Skeletal muscle tissue (tissue), 4 donors: ENCODE data around the gene GET4. TPM values are rescaled to one million over a fixed set of nuclear protein-coding genes. Genes with fewer than 3 reads are reported as not detected.

Experiments
- H3K27ac ChIP-seq: one replicate; pipeline ENCODE4 v1.7.0; 2013; ENCODE audit warnings: mild to moderate bottlenecking, low read depth, low read length, inconsistent platforms
- H3K27me3 ChIP-seq, 3 donors: one replicate each; pipeline ENCODE4 v1.7.0; 2013; ENCODE audit warnings: low read length in 3 of 3; ENCODE audit not compliant: control insufficient read depth in 3 of 3, insufficient read depth in 3 of 3
- H3K36me3 ChIP-seq, 3 donors: one replicate each; pipeline ENCODE4 v1.7.0; 2013; ENCODE audit warnings: low read length in 3 of 3; ENCODE audit not compliant: control insufficient read depth in 3 of 3, insufficient read depth in 3 of 3
- H3K4me1 ChIP-seq, 3 donors: one replicate each; pipeline ENCODE4 v1.7.0; 2013; ENCODE audit warnings: low read length in 3 of 3, mild to moderate bottlenecking in 3 of 3; ENCODE audit not compliant: control insufficient read depth in 3 of 3, insufficient read depth in 3 of 3
- H3K4me3 ChIP-seq, 3 donors: one replicate each; pipeline ENCODE4 v1.7.0; 2013; ENCODE audit warnings: low read length in 3 of 3
- H3K9ac ChIP-seq, 3 donors: one replicate each; pipeline ENCODE4 v1.7.0; 2013; ENCODE audit warnings: low read length in 3 of 3, mild to moderate bottlenecking in 3 of 3, moderate library complexity in 2 of 3, low read depth in 1 of 3
- H3K9me3 ChIP-seq, 3 donors: one replicate each; pipeline ENCODE4 v1.7.0; 2013; ENCODE audit warnings: low read length in 3 of 3; ENCODE audit not compliant: control insufficient read depth in 3 of 3
- total RNA-seq: library from RNA; depleted of rRNA; stranded (reverse); fragments of >200 nt; gene quantifications from one replicate; pipeline ENCODE4 v1.2.3, GENCODE V29; 2014
- donor health status: Osteomylitis.

Gene GET4
- total RNA-seq, 1 donor from 2014 or later, result 25.1 TPM

- H3K4me3 ChIP-seq, result no peak overlapping the region
- no peak overlapping the region for H3K9ac ChIP-seq
- no peak overlapping the region for H3K27ac ChIP-seq
- no peaks in the 10 kb centered on the region for H3K9me3 ChIP-seq
- peaks cover 0 to 3% (median 0%) of the 10 kb centered on the region in 3 donors for H3K27me3 ChIP-seq
- peaks cover 0 to 3% (median 0%) of the 10 kb centered on the region in 3 donors for H3K4me1 ChIP-seq
- peaks cover 47 to 56% (median 52%) of the 10 kb centered on the region in 3 donors for H3K36me3 ChIP-seq
These were observed 20.2 kb downstream of the GET4 start for GRCh38 chr7:896346-897075.

DNA sequence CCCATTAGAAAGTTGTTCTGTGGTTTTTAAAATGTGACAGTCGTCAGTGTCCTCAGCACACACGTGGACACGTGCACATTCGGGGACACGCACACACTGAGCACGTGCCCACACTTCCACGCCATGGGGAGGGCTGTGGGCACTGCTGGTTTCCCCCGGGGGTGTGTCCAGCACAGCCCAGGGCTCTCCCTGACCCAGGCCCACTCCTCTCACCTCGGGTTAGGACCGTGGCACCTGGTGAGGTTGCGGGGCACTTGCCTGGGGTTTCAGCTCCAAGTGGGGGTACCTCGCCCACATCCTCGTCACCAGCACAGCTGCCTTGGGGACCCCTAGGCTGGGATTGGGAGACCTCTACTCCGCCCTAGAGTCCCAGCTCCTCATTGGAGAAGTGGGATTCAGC lies 20.7 kb downstream of the GET4 start:
- Histone ChIP-seq H3K4me3 (no peak overlapping the region), H3K27me3 (peaks cover 0 to 3% (median 0%) of the 10 kb centered on the region in 3 donors), H3K36me3 (peaks cover 41 to 50% (median 46%) of the 10 kb centered on the region in 3 donors), H3K9ac (no peak overlapping the region), H3K4me1 (peaks cover 0 to 3% (median 0%) of the 10 kb centered on the region in 3 donors), H3K9me3 (no peaks in the 10 kb centered on the region), H3K27ac (no peak overlapping the region)

DNA sequence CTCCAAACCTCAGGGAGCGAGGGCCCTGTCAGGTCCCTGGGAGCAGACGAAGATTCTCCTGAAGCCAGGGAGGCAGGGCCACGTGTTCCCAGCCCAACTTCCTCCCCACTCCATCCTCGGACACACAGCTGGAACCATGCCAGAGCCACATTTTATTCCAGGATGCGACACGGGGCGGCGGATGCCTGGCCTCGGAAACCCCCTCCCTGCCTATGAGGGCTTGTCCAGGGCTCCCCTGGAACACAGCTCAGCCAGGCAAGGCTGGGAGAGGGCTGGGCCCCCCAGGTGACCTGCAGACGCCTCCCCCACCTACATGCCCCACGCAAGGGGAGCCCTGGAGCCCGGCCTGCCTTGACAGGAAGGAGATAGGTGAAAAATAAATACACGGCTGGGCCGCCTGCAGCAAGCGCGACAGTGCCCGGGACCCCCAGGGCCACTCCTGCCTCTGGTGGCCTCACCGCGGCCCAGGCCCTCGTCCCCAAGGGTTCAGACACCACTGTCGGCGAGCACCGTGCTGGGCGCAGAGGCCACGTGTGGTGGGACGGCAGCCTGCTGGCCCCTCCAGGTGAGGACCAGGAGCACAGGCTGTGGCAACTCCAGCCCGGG lies 21.5 kb downstream of the GET4 start:
- Histone ChIP-seq H3K9me3 (no peaks in the 10 kb centered on the region), H3K27me3 (peaks cover 3 to 7% (median 3%) of the 10 kb centered on the region in 3 donors), H3K27ac (no peak overlapping the region), H3K9ac (no peak overlapping the region), H3K4me3 (no peak overlapping the region), H3K4me1 (peaks cover 0 to 3% (median 0%) of the 10 kb centered on the region in 3 donors), H3K36me3 (peaks cover 33 to 42% (median 38%) of the 10 kb centered on the region in 3 donors)

DNA sequence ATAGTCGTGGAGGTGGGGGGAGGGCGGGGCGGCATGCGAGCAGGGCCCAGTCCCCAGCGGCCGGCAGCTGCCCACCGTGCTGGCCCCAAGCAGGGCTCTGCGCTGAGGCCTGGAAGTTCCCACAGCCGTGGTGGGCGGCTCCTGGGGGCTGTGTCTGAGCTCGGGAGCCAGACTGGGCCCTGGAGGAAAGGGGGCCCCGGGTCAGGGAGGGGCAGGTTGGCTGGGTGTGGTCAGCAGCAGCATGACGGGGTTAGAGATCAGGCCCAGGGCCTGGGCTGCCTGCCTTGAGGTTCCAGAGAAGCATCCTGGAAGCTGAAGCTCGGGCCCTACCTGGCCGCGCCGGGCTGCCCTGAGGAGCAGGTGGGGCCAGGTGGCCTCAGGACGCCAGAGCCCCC lies 22.1 kb downstream of the GET4 start:
- no peak overlapping the region for H3K9ac ChIP-seq
- no peaks in the 10 kb centered on the region for H3K9me3 ChIP-seq
- peaks cover 7 to 12% (median 9%) of the 10 kb centered on the region in 3 donors for H3K27me3 ChIP-seq
- H3K4me1 ChIP-seq, result peaks cover 0 to 3% (median 0%) of the 10 kb centered on the region in 3 donors
- no peak overlapping the region for H3K4me3 ChIP-seq
- peaks cover 30 to 37% (median 35%) of the 10 kb centered on the region in 3 donors for H3K36me3 ChIP-seq
- no peak overlapping the region for H3K27ac ChIP-seq

DNA sequence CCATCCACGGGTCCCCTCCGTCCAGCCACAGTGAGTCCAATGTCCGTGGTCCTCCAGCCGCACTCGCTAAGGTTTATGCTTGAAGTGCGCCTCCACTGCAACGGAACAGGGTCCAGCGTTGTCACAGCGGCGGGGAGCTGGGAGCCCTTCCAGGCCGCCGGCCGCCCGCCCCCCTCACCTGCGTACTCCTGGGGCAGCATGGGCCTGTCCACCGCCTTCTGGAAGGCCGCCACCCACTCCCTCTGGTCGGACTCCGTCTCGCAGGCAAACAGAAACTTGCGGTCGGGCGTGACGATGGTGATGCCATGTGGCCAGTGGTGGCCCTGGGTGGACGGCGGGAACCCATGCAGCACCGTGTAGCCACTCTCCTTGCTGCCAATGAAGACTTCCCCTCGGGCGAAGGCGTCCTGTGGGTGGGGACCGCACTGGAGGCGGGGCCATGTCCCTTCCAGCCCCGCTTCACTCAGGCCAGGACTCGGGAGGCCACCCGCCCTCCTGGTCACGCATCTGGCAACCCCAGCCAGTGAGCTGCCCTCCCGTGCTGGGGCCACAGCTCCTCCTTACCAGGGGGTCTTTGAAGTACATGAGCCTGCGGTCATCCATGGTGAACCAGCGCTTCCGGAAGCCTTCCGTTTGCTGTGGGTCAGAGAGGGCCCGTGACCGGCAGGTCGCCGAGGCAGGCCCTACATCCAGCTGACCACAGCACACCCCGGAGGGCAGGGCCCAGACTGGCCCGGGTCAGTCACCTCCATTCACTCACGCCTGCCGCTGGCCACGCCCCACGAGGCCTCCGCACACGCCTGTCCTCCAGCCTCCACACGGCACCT lies 22.7 kb downstream of the GET4 start:
- no peaks in the 10 kb centered on the region for H3K9me3 ChIP-seq
- no peak overlapping the region for H3K27ac ChIP-seq
- peaks cover 13 to 18% (median 15%) of the 10 kb centered on the region in 3 donors for H3K27me3 ChIP-seq
- no peak overlapping the region for H3K9ac ChIP-seq
- H3K36me3 ChIP-seq, result peaks cover 25 to 31% (median 29%) of the 10 kb centered on the region in 3 donors
- peaks cover 0 to 3% (median 0%) of the 10 kb centered on the region in 3 donors for H3K4me1 ChIP-seq
- no peak overlapping the region for H3K4me3 ChIP-seq

GRCh38 chr7:899806-900205 lies 23.5 kb downstream of the GET4 start:
- H3K27me3 ChIP-seq, result peaks cover 19 to 26% (median 21%) of the 10 kb centered on the region in 3 donors
- H3K36me3 ChIP-seq, result peaks cover 20 to 24% (median 21%) of the 10 kb centered on the region in 3 donors
- peaks cover 0 to 8% (median 0%) of the 10 kb centered on the region in 3 donors for H3K4me1 ChIP-seq
- H3K27ac ChIP-seq, result no peak overlapping the region
- no peak overlapping the region for H3K4me3 ChIP-seq
- H3K9ac ChIP-seq, result no peak overlapping the region
- H3K9me3 ChIP-seq, result no peaks in the 10 kb centered on the region

DNA sequence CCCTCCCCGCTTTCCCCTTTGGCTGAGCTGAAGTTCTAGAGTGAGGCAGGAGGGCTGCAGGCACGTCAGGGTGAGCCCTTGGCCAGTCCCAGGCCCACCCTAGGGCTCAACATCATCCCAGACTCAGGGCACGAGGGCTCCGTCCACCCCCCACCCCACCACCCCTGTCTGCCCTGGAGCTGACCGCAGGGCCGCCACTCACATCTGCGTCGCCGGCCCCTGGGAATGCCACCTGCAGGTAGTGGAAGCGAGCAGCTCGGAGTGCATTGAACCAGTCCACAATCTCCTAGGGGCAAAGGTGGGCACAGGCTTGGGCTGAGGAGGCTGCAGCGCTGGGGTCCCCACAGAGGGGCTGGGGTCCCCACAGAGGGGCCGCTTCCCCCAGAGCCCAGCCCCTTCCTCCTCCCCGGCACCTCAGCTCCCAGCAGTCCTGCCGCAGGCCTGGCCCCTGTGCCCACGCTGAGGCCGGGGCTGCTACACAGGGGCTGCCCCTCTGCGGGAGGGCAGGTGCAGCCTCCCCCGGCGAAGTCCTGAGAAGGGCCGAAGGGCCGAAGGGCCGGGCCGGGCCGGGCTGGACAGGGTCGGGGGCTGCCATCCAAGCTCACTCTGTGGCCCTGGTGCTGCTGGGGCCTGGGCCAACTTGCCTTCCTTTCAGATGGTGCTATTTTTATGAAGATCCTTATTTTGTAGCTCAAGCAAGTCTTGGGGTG lies 24.1 kb downstream of the GET4 start:
- H3K27ac ChIP-seq, result no peak overlapping the region
- H3K4me1 ChIP-seq, result peaks cover 0 to 8% (median 0%) of the 10 kb centered on the region in 3 donors
- no peak overlapping the region for H3K4me3 ChIP-seq
- no peaks in the 10 kb centered on the region for H3K9me3 ChIP-seq
- H3K27me3 ChIP-seq, result peaks cover 21 to 29% (median 24%) of the 10 kb centered on the region in 3 donors
- H3K36me3 ChIP-seq, result peaks cover 13 to 18% (median 14%) of the 10 kb centered on the region in 3 donors
- H3K9ac ChIP-seq, result no peak overlapping the region

DNA sequence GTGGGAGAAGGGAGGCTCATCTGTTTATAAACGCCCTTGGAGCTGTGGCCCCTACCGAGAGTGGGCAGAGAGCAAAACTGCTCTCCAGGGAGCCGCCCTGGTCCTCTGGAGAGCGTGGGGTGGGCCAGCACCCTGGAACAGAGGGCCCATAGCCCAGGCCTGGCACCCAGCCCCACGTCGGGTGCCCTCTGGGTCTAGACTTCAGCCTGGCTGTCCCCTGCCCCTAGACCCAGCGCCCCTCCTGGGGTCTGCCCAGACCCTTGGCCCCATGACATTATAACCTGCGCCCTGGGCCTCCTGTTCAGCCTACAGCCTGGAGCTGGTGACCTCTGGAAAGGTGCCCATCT lies 24.7 kb downstream of the GET4 start:
- Histone ChIP-seq H3K27ac (no peak overlapping the region), H3K9me3 (no peaks in the 10 kb centered on the region), H3K27me3 (peaks cover 21 to 29% (median 27%) of the 10 kb centered on the region in 3 donors), H3K36me3 (peaks cover 9 to 12% (median 10%) of the 10 kb centered on the region in 3 donors), H3K4me3 (no peak overlapping the region), H3K9ac (no peak overlapping the region), H3K4me1 (peaks cover 0 to 8% (median 0%) of the 10 kb centered on the region in 3 donors)

- Histone ChIP-seq H3K4me1 (peaks cover 0 to 8% (median 0%) of the 10 kb centered on the region in 3 donors), H3K27me3 (peaks cover 21 to 29% (median 27%) of the 10 kb centered on the region in 3 donors), H3K9ac (no peak overlapping the region), H3K9me3 (no peaks in the 10 kb centered on the region), H3K27ac (no peak overlapping the region), H3K4me3 (no peak overlapping the region), H3K36me3 (peaks cover 5 to 7% (median 5%) of the 10 kb centered on the region in 3 donors)
These were observed 25.2 kb downstream of the GET4 start for GRCh38 chr7:901388-902154.
